Esophagus (tissue), 2 donors: Measurements from ENCODE around the gene OMG. TPM values are rescaled to one million over a fixed set of nuclear protein-coding genes. Genes with fewer than 3 reads are reported as not detected.
"Not testable (repeated sequence)": the region's sequence is repeated elsewhere in the genome, so short reads cannot be mapped to it uniquely, and the experiment has no call there.

Experiments used
- H3K27ac ChIP-seq, 2 donors: one replicate each; pipeline ENCODE4 v1.5.1; 2013; ENCODE audit warnings: low read depth in 2 of 2, mild to moderate bottlenecking in 2 of 2, inconsistent platforms in 1 of 2, low read length in 1 of 2, moderate library complexity in 1 of 2
- H3K27me3 ChIP-seq, 2 donors: one replicate each; pipeline ENCODE4 v1.6.1; 2013; ENCODE audit warnings: low read length in 2 of 2, control low read depth in 1 of 2, mild to moderate bottlenecking in 1 of 2; ENCODE audit not compliant: insufficient read depth in 2 of 2, control insufficient read depth in 1 of 2
- H3K36me3 ChIP-seq, 2 donors: one replicate each; pipeline ENCODE4 v1.6.1; 2013; ENCODE audit warnings: low read length in 1 of 2; ENCODE audit not compliant: control insufficient read depth in 2 of 2, insufficient read depth in 2 of 2
- H3K4me1 ChIP-seq, 2 donors: one replicate each; pipeline ENCODE4 v1.6.1; 2013; ENCODE audit warnings: low read length in 1 of 2; ENCODE audit not compliant: control insufficient read depth in 2 of 2, insufficient read depth in 2 of 2
- H3K4me3 ChIP-seq, 2 donors: one replicate each; pipeline ENCODE4 v1.5.1; 2013; ENCODE audit warnings: low read length in 2 of 2, mild to moderate bottlenecking in 2 of 2, low read depth in 1 of 2, moderate library complexity in 1 of 2
- H3K9me3 ChIP-seq, 2 donors: one replicate each; pipeline ENCODE4 v1.6.1; 2013; ENCODE audit warnings: mild to moderate bottlenecking in 2 of 2, low read depth in 1 of 2, low read length in 1 of 2, moderate library complexity in 1 of 2; ENCODE audit not compliant: control insufficient read depth in 2 of 2, insufficient read depth in 1 of 2
- WGBS, 2 donors: extraction: QIAGEN DNeasy Blood & Tissue Kit; methylation state at CpG; one replicate each; pipeline ENCODE4 v1.1.7; 2013; 5-methylcytosine and 5-hydroxymethylcytosine counted together
- polyA plus RNA-seq, 2 donors: library from polyadenylated mRNA; stranded (reverse); fragments of 200-250 nt; gene quantifications; one replicate each; pipeline ENCODE4 v1.2.3, GENCODE V29; 2013
- donor health status: healthy with polysubstance abuse.
- donor health status: Bipolar disorder and iron deficiency.

OMG gene, protein sequence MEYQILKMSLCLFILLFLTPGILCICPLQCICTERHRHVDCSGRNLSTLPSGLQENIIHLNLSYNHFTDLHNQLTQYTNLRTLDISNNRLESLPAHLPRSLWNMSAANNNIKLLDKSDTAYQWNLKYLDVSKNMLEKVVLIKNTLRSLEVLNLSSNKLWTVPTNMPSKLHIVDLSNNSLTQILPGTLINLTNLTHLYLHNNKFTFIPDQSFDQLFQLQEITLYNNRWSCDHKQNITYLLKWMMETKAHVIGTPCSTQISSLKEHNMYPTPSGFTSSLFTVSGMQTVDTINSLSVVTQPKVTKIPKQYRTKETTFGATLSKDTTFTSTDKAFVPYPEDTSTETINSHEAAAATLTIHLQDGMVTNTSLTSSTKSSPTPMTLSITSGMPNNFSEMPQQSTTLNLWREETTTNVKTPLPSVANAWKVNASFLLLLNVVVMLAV
- under 1 TPM; 0.16 to 0.28 TPM for polyA plus RNA-seq

DNA sequence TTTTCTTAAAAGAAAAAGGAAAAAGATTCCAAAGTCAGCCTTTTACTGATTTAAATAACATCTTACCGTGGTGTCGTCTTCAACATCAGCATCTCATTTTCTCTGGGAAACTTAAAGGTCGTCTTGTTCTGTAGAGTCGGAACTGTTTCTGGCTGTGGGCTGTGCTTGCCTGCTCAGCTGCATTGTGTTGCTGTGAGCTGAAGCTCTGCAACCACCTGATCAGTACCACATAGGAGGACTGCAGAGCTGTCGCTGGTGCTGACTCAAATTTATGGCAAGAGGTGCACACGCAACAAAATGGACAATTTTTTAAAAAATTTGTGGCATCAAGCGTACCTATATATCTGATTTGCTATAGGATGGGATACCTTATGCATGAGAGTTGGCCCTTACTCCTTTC is at the start of gene OMG:
Gene OMG, minus strand, starts transcription at position 150 of the 400 bp plus-strand sequence. CDS start 908 bp downstream, outside the sequence.
- Histone ChIP-seq H3K4me1 (no peaks in the 10 kb centered on the region), H3K4me3 (no peak within 1 kb of the TSS), H3K27me3 (no peaks in the 10 kb centered on the region), H3K27ac (no peak within 1 kb of the TSS), H3K9me3 (no peaks in the 10 kb centered on the region), H3K36me3 (no peaks in the 10 kb centered on the region)
- 90 to 92% methylated on average over 7 of the region's 7 CpGs for WGBS, 2 donors

DNA sequence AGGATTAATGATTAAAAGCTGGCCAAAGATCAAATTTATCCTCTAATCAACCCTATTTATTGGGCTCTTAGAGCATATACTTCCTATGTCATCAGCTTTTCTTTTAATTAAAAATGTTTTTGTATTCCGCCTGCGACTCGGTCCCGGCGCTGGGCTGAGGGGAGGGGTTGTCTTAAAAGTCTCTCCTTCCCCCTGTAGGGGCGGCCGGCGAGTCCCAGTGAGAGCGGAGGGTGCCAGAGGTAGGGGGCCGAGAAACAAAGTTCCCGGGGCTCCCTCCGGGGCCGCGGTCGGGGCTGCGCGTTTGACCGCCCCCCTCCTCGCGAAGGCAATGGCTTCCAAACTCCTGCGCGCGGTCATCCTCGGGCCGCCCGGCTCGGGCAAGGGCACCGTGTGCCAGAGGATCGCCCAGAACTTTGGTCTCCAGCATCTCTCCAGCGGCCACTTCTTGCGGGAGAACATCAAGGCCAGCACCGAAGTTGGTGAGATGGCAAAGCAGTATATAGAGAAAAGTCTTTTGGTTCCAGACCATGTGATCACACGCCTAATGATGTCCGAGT is 48.2 kb upstream of the OMG start:
- WGBS, 2 donors, result 88 to 96% methylated on average over 14 to 19 of the region's 34 CpGs
- H3K9me3 ChIP-seq, H3K36me3 ChIP-seq, H3K4me1 ChIP-seq, H3K4me3 ChIP-seq, H3K27ac ChIP-seq, H3K27me3 ChIP-seq: not testable (repeated sequence)

DNA sequence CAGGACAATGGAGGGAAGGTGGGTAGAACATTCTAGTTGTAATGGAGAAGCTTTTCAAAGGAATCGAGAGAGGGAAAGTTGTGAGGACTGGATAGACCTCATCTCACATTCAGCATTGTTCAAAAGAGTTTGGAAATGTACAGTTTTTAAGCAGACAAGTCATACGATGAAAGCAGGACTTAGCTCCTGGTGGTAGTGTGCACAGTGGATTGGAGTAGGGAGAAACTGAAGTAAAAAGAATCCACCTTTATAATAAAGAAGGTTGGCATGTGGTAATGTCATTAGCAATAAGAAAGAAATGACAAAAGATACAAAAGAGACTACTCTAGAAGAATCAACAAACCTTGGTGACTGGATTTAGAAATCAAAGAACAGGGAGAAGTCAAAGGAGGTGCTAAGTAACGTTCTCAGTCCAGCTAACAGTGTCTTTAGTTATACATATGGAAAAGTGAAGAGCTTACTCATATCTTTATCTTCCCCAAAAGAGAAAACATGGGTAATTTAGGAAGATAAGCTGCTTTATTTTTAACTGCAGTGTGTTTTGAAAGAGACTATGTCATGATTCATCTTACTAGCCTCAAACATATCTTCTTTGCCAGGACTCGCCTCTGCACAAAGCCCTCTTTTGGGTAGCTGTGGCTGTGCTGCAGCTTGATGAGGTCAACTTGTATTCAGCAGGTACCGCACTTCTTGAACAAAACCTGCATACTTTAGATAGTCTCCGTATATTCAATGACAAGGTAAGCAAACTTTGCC is 43.0 kb upstream of the OMG start:
- Histone ChIP-seq H3K4me1 (no peaks in the 10 kb centered on the region), H3K36me3 (peaks cover 0 to 2% of the 10 kb centered on the region in 2 donors), H3K9me3 (no peaks in the 10 kb centered on the region), H3K27me3 (no peaks in the 10 kb centered on the region), H3K4me3 (no peak overlapping the region), H3K27ac (no peak overlapping the region)
- WGBS, 2 donors, result 69 to 77% methylated on average over 6 of the region's 6 CpGs

DNA sequence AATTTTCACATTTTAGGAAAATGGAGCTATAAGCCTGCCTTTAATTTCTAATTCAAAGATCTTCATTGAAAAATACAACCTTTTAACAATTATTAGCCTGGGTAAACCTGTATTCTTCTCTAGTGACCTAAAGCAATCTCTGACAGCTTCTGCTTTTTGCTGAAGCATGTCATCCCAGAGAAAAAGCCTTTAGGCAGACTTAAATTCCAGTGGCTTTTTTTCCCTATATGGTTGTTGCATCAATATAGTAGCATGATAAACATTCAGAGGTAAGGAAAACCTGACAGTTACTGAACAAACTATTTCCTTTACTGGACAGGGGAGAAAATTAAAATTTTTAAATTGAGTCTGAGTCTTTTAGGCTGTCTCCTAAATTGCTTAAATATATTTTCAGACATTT is 32.2 kb upstream of the OMG start:
- no peaks in the 10 kb centered on the region for H3K9me3 ChIP-seq
- H3K27me3 ChIP-seq, result no peaks in the 10 kb centered on the region
- no peak overlapping the region for H3K27ac ChIP-seq
- no peak overlapping the region for H3K4me3 ChIP-seq
- no peaks in the 10 kb centered on the region for H3K4me1 ChIP-seq
- peaks cover 0 to 2% of the 10 kb centered on the region in 2 donors for H3K36me3 ChIP-seq

DNA sequence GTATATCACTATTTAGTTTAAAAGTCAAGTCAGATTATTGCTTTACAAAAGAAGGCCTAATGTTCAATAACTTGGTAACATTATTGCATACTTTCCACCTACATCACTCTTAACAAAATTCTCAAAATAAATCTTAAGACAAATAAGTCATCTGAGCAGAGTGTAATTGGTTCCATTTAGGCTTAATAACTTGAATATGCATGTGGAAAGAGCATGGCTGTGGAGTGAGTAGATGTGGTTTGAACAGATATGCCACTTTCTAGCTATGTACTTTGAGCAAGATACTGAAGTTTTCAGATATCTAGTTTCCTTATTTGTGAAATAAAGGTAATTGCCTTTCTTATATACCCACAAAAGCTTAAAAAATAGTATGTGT is 31.1 kb upstream of the OMG start:
- Histone ChIP-seq H3K9me3 (no peaks in the 10 kb centered on the region), H3K36me3 (peaks cover 0 to 2% of the 10 kb centered on the region in 2 donors), H3K4me1 (no peaks in the 10 kb centered on the region), H3K27me3 (no peaks in the 10 kb centered on the region), H3K4me3 (no peak overlapping the region), H3K27ac (no peak overlapping the region)

DNA sequence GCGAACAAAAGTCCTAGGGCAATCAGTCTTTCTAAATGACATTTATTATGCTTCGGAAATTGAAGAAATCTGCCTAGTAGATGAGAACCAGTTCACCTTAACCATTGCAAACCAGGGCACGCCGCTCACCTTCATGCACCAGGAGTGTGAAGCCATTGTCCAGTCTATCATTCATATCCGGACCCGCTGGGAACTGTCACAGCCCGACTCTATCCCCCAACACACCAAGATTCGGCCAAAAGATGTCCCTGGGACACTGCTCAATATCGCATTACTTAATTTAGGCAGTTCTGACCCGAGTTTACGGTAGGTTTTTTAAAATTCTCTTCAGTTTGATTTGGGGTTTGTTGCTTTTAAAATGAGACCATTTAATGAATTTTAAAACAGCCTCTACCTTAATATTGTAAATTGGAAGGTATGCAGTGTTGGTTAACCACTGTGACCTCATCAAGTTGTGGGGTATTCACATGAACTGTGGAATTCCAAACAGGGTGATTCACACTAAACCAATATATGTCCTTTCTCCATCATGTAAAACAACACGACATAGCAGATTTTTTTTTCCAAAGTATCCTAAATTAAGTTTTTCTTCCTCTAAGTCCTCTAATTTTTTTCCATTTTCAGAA is 30.6 kb upstream of the OMG start:
- no peaks in the 10 kb centered on the region for H3K27me3 ChIP-seq
- no peaks in the 10 kb centered on the region for H3K4me1 ChIP-seq
- H3K9me3 ChIP-seq, result no peaks in the 10 kb centered on the region
- WGBS, 2 donors, result 93 to 94% methylated on average over 12 of the region's 12 CpGs
- H3K27ac ChIP-seq, result no peak overlapping the region
- peaks cover 0 to 2% of the 10 kb centered on the region in 2 donors for H3K36me3 ChIP-seq
- no peak overlapping the region for H3K4me3 ChIP-seq

DNA sequence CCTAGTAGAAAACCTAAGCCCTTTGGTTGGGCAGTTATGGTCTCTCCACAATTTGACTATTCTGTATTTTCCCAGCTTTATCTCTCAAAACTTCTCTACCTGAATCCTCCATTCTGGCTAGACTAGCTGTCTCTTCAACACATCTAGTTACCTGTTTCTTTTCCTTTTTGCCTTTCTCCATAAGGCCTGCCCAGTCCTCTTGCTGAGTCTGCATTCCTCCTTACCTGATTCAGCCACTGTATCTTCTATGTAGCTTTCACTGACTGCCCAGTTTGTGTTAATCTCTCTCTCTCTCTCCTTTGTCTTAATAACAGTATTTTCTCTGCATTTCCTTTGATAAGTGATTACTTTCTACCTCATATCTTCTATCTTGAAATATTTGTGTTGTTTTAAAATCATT is 26.5 kb upstream of the OMG start:
- no peaks in the 10 kb centered on the region for H3K27me3 ChIP-seq
- H3K36me3 ChIP-seq, result peaks cover 0 to 2% of the 10 kb centered on the region in 2 donors
- H3K9me3 ChIP-seq, result no peaks in the 10 kb centered on the region
- H3K4me1 ChIP-seq, result no peaks in the 10 kb centered on the region
- H3K4me3 ChIP-seq, result no peak overlapping the region
- H3K27ac ChIP-seq, result no peak overlapping the region

DNA sequence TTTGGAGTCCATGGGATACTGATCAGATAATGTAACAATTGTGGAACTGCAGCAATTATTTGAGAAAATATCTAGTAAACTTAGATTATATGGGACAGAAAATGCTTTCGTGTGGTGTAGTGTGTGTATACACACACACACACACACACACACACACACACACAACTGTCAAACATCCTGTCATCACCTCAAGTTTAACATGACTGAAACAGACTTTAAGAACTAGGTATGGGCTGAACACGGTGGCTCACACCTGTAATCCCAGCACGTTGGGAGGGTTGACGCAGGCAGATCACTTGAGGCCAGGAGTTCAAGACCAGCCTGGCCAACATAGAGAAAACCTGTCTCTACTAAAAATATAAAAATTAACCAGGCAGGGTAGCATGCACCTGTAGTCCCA is 24.9 kb upstream of the OMG start:
- Histone ChIP-seq H3K36me3 (no peaks in the 10 kb centered on the region), H3K9me3 (no peaks in the 10 kb centered on the region), H3K27ac (no peak overlapping the region), H3K4me1 (no peaks in the 10 kb centered on the region), H3K27me3 (no peaks in the 10 kb centered on the region), H3K4me3 (no peak overlapping the region)
- WGBS, 2 donors, result 86 to 91% methylated on average over 4 of the region's 4 CpGs

DNA sequence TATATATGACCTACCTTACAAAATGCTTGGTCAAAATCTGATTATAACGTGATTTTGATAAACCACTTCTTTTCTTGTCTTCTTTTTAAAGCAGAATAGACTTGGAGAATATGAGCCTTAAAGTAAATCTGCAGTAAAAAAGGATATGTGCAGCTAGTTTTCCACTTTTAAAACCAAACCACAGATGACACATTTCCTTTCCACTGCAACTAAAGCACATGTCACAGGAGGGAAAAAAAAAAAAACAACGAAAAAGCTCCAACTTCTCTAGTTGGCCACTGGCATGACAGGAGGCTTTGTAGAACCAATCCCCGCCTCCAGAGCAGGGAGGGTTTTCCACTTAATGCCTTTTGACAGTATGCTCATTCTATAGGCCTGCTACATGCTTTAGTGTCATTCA is 24.4 kb upstream of the OMG start, which contains the start of gene EVI2A:
Gene EVI2A, minus strand, starts transcription at position 142 of the 400 bp plus-strand sequence. CDS start 2,609 bp downstream, outside the sequence.
- Histone ChIP-seq H3K27me3 (no peaks in the 10 kb centered on the region), H3K27ac (no peak within 1 kb of the TSS), H3K4me3 (no peak within 1 kb of the TSS), H3K36me3 (no peaks in the 10 kb centered on the region), H3K9me3 (no peaks in the 10 kb centered on the region), H3K4me1 (no peaks in the 10 kb centered on the region)
- 66 to 71% methylated on average over 3 of the region's 3 CpGs for WGBS, 2 donors
